DMS79 treated with DMSO at 0.1 percent for 48 hours (cell line): ENCODE measurements around the gene SPIRE2.
A peak's percentile ranks its signal among the peaks of the same experiment; 100 is the strongest.
"Not testable (repeated sequence)": the region's sequence is repeated elsewhere in the genome, so short reads cannot be mapped to it uniquely, and the experiment has no call there.

Source experiments
- DNase-seq: peaks from one replicate; lab custom pipeline; 2025; lab: John Stamatoyannopoulos, UW

SPIRE2 gene

GRCh38 chr16:89913408-89914387 lies 85.4 kb downstream of the SPIRE2 start:
- no peak for DNase-seq

DNA sequence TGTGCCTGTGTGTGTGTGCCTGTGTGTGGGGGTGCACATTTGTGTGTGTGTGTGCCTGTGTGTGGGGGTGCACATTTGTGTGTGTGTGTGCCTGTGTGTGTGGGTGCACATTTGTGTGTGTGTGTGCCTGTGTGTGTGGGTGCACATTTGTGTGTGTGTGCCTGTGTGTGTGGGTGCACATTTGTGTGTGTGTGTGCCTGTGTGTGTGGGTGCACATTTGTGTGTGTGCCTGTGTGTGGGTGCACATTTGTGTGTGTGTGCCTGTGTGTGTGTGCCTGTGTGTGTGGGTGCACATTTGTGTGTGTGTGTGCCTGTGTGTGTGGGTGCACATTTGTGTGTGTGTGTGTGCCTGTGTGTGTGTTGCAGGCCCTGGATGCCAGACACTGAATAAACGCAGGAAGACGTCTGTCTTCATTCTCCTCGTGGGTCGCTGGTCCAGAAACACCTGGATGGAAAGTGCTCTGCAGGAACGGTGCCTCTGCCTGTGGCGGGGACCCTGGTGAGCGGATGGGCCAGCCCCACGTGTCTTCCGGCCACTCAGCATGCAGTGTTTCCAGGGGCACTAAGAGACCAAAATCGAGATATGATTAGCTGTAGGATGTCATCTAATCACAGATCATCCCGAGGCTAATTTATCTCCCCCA lies 86.5 kb downstream of the SPIRE2 start:
- DNase-seq: not testable (repeated sequence)

DNA sequence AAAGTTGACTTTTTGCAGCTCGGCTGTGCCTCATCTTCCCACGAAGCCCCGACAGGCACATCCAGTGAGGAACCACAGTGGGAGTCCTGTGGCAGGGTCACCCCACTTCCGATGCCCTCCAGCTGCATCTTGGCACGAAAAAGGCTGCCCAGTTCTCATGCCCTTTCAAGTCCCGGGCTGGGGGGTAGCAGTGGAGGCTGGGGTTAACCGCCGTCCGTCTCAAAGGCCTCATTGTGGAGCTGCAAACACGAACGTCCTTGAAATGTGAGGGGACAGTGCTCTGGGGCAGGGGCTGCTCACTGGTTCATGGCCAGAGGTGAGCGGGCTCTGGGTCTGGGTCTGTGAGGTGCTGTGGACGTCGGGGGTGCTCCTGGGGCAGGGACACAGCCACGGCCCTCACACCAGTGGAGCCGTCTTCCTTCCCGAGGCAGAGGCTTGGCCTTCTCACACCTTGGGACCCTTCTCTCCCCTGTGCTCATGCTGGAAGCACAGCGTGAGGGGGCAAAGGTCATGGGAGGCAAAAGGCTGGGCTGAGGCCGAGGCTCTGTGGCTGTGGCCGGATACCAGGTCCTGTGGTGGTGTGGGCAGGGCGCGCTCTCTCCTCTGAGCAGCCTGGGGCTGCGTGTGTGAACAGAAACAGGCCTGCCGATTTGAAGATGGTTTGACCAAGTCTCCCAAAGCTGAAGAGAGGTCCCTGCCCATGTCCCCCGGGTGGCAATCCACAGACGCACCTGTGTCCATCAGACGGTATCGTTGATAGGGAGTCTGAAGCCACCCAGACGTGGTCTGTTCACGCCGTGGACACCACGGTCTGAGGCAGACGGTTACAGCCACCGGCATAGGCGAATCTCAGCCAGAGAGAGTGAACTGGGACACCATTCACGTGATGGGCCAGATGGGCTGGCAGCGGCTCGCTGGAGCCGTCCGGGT lies 87.3 kb downstream of the SPIRE2 start:
- DNase-seq: no peak

DNA sequence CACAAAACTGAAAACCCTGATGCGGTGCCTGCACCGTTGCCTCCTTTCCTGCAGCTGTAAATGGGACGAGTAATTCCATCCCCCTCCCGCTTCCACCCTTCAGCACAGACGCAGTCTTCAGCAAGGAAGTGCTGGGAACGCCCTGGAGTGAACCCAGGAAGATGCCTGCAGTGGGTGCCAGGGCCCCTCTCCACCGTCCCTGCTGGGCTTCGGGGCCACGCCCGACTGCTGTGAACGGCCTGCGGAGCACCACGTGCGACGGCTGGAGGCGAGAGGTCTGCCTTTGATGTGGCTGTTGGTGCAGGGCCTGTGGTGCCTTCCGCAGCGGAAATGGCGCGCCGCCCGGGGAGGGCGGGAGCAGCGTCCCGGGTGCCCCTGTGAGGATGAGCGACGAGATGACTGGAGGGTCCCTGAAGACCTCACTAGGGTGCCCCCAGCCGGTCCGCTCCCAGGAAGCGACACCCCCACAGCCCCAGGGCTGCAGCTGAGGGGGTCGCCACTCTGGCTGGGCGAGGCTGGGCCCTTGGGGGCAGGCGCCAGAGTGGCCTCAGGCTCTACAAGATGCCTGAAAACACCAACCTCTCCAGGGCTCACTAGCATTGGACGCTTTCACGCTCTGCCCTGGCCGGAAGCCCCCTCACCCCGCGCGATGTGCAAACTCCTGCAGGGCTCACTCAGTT lies 89.6 kb downstream of the SPIRE2 start:
- peak; percentile 48 for DNase-seq

DNA sequence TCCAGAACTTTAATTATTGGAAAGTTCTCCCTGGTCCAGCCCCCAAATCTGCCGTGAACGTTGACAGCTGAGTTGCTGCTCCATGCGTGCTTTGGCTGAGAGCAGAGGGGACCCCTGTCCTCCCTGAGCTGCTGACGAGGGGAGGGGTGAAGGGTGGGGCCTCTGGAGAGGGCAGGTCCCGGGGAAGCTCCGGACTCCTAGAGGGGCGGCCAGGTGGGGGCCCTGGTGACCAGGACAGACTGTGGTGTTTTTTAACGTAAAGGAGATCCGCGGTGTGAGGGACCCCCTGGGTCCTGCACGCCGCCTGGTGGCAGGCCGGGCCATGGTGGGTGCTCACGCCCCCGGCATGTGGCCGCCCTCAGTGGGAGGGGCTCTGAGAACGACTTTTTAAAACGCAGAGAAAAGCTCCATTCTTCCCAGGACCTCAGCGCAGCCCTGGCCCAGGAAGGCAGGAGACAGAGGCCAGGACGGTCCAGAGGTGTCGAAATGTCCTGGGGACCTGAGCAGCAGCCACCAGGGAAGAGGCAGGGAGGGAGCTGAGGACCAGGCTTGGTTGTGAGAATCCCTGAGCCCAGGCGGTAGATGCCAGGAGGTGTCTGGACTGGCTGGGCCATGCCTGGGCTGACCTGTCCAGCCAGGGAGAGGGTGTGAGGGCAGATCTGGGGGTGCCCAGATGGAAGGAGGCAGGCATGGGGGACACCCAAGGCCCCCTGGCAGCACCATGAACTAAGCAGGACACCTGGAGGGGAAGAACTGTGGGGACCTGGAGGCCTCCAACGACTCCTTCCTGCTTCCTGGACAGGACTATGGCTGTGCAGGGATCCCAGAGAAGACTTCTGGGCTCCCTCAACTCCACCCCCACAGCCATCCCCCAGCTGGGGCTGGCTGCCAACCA lies 90.4 kb downstream of the SPIRE2 start, which contains the start of gene MC1R:
Gene MC1R (plus strand): TSS at position 410 of the 895 bp plus-strand sequence. CDS start 397 bp downstream, at position 807.
- DNase-seq: no peak

DNA sequence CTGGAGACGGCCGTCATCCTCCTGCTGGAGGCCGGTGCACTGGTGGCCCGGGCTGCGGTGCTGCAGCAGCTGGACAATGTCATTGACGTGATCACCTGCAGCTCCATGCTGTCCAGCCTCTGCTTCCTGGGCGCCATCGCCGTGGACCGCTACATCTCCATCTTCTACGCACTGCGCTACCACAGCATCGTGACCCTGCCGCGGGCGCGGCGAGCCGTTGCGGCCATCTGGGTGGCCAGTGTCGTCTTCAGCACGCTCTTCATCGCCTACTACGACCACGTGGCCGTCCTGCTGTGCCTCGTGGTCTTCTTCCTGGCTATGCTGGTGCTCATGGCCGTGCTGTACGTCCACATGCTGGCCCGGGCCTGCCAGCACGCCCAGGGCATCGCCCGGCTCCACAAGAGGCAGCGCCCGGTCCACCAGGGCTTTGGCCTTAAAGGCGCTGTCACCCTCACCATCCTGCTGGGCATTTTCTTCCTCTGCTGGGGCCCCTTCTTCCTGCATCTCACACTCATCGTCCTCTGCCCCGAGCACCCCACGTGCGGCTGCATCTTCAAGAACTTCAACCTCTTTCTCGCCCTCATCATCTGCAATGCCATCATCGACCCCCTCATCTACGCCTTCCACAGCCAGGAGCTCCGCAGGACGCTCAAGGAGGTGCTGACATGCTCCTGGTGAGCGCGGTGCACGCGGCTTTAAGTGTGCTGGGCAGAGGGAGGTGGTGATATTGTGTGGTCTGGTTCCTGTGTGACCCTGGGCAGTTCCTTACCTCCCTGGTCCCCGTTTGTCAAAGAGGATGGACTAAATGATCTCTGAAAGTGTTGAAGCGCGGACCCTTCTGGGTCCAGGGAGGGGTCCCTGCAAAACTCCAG lies 91.5 kb downstream of the SPIRE2 start:
- no peak for DNase-seq

GRCh38 chr16:89920723-89921122 lies 92.4 kb downstream of the SPIRE2 start:
- no peak for DNase-seq
